Neutrophil (primary cell): Measurements from ENCODE around the gene GAS1.

Experiments
- H3K27ac ChIP-seq: fragments of 200-600 bp; sonication (generic); 2 replicates; pipeline ENCODE4 v1.5.1; 2016; ENCODE audit warnings: mild to moderate bottlenecking, moderate library complexity
- H3K27me3 ChIP-seq: fragments of 200-600 bp; sonication (generic); 2 replicates; pipeline ENCODE4 v1.6.0; 2016; ENCODE audit warnings: mild to moderate bottlenecking
- H3K36me3 ChIP-seq: fragments of 200-600 bp; sonication (generic); 2 replicates; pipeline ENCODE4 v1.5.1; 2017
- H3K4me1 ChIP-seq, 2 experiments: fragments of 200-600 bp in 1 of 2; sonication (generic) in 1 of 2; 1 replicate in 1 of 2; 2 replicates in 1 of 2; pipeline versions ENCODE4 v1.5.1 to v1.6.1; 2013 to 2016; ENCODE audit warnings: low read depth in 1 of 2, low read length in 1 of 2, mild to moderate bottlenecking in 1 of 2, moderate library complexity in 1 of 2; ENCODE audit not compliant: control insufficient read depth in 1 of 2, insufficient read depth in 1 of 2
- H3K4me3 ChIP-seq, 2 experiments: fragments of 200-600 bp in 1 of 2; sonication (generic) in 1 of 2; 1 replicate in 1 of 2; 2 replicates in 1 of 2; pipeline ENCODE4 v1.5.1; 2013 to 2016; ENCODE audit warnings: low read depth in 1 of 2, low read length in 1 of 2, mild to moderate bottlenecking in 1 of 2, moderate library complexity in 1 of 2
- H3K9me3 ChIP-seq: fragments of 200-600 bp; sonication (generic); 2 replicates; pipeline ENCODE4 v1.5.1; 2016
- TF ChIP-seq, protein P1 (sequence below): fragments of 200-600 bp; sonication (generic); IDR thresholded peaks from 2 replicates; pipeline ENCODE4 v1.5.1; 2016; ENCODE audit warnings: antibody characterized with exemption

Gene GAS1

DNA sequence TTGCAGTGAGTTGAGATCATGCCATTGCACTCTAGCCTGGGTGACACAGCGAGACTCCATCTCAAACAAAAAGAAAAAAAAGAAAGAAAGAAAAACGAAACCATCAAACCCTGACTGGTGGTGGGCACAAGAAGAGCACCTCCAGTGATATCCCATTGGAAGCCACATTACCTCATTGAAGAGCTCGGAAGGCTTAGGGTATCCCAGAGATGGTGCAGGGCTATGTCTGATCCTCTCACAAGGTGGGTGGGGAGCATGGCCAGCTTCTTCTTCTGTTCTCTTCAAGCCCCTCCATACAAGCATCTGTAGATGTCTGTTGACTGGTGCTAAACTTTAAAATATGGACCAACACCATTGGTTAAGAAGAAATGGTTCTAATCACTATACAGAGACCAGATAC lies 45.8 kb downstream of the GAS1 start:
- TF ChIP-seq, protein P1, sequence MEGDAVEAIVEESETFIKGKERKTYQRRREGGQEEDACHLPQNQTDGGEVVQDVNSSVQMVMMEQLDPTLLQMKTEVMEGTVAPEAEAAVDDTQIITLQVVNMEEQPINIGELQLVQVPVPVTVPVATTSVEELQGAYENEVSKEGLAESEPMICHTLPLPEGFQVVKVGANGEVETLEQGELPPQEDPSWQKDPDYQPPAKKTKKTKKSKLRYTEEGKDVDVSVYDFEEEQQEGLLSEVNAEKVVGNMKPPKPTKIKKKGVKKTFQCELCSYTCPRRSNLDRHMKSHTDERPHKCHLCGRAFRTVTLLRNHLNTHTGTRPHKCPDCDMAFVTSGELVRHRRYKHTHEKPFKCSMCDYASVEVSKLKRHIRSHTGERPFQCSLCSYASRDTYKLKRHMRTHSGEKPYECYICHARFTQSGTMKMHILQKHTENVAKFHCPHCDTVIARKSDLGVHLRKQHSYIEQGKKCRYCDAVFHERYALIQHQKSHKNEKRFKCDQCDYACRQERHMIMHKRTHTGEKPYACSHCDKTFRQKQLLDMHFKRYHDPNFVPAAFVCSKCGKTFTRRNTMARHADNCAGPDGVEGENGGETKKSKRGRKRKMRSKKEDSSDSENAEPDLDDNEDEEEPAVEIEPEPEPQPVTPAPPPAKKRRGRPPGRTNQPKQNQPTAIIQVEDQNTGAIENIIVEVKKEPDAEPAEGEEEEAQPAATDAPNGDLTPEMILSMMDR, result no peak
- H3K4me1 ChIP-seq, result no peaks in the 10 kb centered on the region
- no peaks in the 10 kb centered on the region for H3K9me3 ChIP-seq
- H3K27ac ChIP-seq, result no peak overlapping the region
- H3K27me3 ChIP-seq, result peaks cover 37% of the 10 kb centered on the region
- H3K4me3 ChIP-seq, result no peak overlapping the region
- H3K36me3 ChIP-seq, result no peaks in the 10 kb centered on the region
